IMR-90 (cell line): ENCODE data around the gene INHA.

ENCODE experiments used
- BHLHE40 ChIP-seq: fragments of 150-350 bp; IDR thresholded peaks from 2 replicates; pipeline ENCODE4 v1.6.1; 2016; ENCODE audit warnings: mild to moderate bottlenecking, low read depth, low read length
- CHD1 ChIP-seq: IDR thresholded peaks from 2 replicates; pipeline ENCODE4 v1.6.1; 2012; ENCODE audit warnings: low read depth, low read length, improper control_type of control experiment
- CTCF ChIP-seq: conservative IDR thresholded peaks from 2 replicates; pipeline ENCODE4 v1.5.1; 2012; ENCODE audit warnings: mild to moderate bottlenecking, low read depth, low read length, improper control_type of control experiment
- POLR2A ChIP-seq: IDR thresholded peaks from 2 replicates; pipeline ENCODE4 v1.6.1; 2012; ENCODE audit warnings: mild to moderate bottlenecking, low read depth, low read length
- RAD21 ChIP-seq: IDR thresholded peaks from 2 replicates; pipeline ENCODE4 v1.6.1; 2012; ENCODE audit warnings: low read length, improper control_type of control experiment
- USF2 ChIP-seq: fragments of 150-350 bp; IDR thresholded peaks from 2 replicates; pipeline ENCODE4 v1.6.1; 2017; ENCODE audit warnings: mild to moderate bottlenecking, antibody characterized with exemption, low read length, low read depth

GRCh38 chr2:219537657-219538488 lies 34.2 kb upstream of the INHA start:
- no peak for TF ChIP-seq POLR2A
- TF ChIP-seq CTCF = no peak
- no peak for TF ChIP-seq USF2
- TF ChIP-seq BHLHE40 = no peak
- no peak for TF ChIP-seq CHD1
- TF ChIP-seq RAD21 = no peak
